Measurements from ENCODE around the gene FGGY. TPM values are rescaled to one million over a fixed set of nuclear protein-coding genes. Genes with fewer than 3 reads are reported as not detected.

FGGY gene
- total RNA-seq, 1 donor from 2014 or later: 72.2 TPM

DNA sequence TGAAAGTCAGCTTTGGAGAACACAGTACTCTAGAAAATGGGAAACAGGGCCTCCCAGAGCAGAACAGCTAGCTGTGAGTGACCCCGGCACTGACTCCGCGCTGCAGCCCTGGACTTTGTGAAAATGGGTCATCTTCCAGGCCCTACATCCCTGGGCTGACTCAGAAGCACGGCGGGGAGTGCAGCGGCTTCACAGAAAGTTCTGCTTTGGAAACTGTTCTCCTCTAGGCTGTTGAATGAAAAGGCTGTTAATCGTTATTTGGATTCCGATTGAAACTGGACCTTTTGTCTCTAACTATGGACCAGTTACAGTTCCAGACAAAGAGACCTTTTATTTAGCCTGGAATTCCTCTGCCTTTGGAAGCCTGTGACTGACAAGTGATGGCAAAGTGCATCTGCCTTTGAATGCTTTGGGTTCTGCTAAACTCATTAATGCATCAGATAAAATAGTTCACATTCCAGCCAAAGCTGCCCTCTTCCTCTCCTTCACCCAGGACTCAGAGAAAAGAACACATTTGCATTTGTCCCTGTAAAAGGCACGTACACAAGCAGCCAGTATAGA, 372.9 kb downstream of the FGGY start:
- no peak for ATAC-seq
- DNase-seq (ENCODE audit: low spot score): no peak

DNA sequence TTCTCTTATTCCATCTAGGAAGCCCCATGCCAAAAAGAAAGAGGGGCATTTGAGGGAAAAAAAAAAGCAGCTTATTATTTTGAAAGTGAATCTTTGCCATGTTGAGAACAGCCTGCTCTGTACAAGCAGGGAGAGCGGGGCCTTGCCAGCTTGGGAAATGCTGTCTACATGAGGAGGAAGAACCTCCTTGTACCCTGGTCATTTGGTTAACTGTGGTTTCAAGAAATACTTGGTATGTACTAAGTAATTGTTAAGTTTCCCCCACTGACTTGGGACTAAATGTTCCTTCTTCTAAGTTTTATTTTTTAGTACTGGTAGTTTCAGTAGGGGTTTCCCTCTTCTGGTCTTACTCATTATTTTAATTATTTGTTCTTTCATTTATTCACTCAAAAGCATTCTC, 373.8 kb downstream of the FGGY start:
- ATAC-seq (no peak), DNase-seq (ENCODE audit: low spot score) (no peak)

GRCh38 chr1:59671066-59671952, 374.4 kb downstream of the FGGY start:
- ATAC-seq (no peak), DNase-seq (ENCODE audit: low spot score) (no peak)

DNA sequence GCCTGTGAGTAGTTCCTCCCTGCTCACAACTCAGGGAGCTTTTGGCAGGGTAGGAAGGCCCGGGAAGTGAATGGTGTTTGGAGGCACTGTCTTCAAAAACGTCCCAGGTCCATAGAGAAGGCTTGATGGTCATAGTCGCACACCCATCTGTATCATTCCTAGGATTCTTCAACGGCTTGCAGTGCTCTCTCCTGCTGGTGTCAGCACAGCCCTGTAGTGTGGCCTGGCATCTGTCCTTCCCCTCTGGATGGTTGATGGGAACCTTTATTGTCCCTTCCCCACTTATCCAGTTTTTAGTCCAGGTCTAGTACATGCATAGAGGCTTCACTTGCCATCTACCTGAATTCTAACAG, 375.0 kb downstream of the FGGY start:
- DNase-seq (ENCODE audit: low spot score): no peak
- ATAC-seq: no peak

DNA sequence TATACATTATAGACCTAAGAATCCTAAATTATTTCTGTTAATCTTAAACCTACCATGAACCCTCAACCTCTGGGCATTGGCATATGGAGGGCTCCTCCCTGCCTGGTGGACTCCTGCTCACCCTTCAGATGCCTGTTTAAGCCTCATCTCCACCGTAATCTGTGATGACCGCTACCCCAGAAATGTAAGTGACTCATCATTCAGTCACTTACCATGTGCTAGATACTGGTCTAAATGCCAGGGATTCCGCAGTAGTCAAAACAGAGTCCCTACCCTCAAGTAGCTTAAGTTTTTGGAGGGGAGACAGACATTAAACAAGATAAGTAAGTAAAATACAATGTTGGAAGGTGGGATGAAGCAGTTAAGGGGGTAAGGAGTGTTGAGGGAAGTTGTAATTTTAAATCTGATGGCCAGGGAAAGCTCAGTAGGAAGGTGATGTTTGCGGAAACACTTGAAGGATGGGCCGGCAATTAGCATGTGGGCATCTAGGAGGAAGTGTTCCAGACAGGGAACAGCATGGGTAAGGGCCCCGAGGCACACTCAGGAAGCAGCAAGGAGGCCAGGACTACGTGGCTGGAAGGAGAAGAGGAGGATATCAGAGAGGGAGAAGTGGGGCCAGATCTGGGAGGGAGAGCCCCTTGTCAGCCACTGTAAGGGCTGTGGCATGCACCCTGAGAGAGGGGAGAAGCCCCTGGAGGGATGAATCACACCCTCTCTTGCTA, 376.1 kb downstream of the FGGY start:
- ATAC-seq (peak; percentile 4), DNase-seq (ENCODE audit: low spot score) (no peak)

- ATAC-seq: peak; percentile 92
Observed at GRCh38 chr1:59673573-59674450, 376.9 kb downstream of the FGGY start.

DNA sequence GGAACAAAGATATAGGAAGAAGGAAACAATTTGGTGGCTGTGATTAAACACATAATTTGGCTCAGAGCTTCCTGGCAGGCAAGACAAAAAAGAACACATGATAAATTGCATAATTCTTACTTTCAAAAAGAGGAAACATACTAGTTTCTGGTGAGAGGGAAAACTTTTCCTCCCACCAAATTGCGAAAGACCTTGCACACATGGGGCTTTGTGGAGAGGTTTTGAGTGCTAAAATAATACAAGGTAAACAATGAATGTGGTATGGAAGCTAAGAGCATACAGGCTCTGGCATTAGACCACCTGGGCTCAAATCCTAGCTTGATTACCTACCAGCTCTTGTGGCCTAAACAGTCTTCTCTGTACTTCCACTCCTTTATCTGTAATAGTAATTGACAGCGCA, 377.7 kb downstream of the FGGY start:
- ATAC-seq: peak; percentile 48
- DNase-seq (ENCODE audit: low spot score): no peak

More at GRCh38 chr1:59673573-59674450, 376.9 kb downstream of the FGGY start:
- DNase-seq (ENCODE audit: low spot score): peak; percentile 89

DNA sequence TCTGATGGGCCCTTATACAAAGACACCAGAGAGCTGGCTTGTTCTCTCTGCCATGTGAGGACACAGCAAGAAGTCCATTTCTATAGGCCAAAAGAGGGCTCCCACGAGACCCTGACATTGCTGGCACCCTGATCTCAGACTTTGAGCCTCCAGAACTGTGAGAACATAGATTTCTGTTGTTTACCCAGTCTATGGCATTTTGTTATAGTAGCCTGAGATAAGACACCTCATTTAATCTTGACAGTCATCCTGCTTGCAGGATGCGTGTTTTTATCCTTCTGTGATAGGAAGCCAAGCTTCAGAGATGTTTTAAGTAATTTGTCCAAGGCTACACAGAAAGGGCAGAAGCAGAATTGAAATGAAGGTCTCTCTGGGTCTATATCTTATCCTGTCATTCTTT, 379.0 kb downstream of the FGGY start:
- no peak for ATAC-seq

GRCh38 chr1:59678040-59678439, 381.1 kb downstream of the FGGY start:
- no peak for DNase-seq (ENCODE audit: low spot score)
- ATAC-seq: no peak

More for the DNA sequence above, 379.0 kb downstream of the FGGY start:
- DNase-seq (ENCODE audit: low spot score): no peak

DNA sequence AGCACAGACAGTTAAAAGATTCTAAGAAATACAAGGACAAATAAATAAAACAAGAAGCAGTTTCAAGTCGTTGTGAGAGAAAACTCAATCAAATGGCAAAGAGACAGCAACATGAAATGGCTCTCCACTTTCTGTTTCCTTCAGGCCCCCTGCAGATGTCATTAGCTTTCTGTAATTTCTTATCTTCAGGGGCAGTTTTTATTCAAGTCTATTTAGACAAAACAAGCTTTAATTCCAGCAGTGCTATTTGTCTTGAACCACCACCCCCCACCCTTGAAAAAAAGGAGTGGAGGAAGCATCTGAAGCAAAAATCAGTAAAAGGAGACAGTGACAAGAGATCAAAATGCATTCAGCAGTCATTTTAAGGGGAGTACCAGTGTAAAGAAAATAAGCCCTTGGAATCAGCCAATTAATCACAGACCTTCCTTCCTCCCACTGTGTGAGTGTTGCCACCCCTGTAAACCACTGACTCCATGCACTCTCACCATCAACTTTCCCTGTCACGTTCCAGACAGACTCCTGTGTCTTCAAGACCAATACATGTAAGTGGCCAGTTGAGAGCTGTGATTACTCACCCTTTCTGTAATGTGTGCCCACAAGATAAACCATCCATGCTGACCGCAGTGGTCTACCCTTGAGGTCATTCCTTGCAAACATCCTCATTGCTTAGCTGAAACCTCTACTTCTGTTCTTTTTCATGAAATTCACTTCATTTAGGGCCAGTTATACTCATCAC, 381.8 kb downstream of the FGGY start:
- DNase-seq (ENCODE audit: low spot score) (no peak), ATAC-seq (no peak)

GRCh38 chr1:59680044-59680443, 383.1 kb downstream of the FGGY start:
- ATAC-seq: no peak
- DNase-seq (ENCODE audit: low spot score): no peak

- no peak for ATAC-seq
- DNase-seq (ENCODE audit: low spot score): no peak
Observed at GRCh38 chr1:59682396-59683080, 385.6 kb downstream of the FGGY start.

GRCh38 chr1:59683197-59683596, 386.3 kb downstream of the FGGY start:
- no peak for DNase-seq (ENCODE audit: low spot score)
- no peak for ATAC-seq

- no peak for ATAC-seq
- no peak for DNase-seq (ENCODE audit: low spot score)
Observed at GRCh38 chr1:59684698-59685097, 387.8 kb downstream of the FGGY start.

DNA sequence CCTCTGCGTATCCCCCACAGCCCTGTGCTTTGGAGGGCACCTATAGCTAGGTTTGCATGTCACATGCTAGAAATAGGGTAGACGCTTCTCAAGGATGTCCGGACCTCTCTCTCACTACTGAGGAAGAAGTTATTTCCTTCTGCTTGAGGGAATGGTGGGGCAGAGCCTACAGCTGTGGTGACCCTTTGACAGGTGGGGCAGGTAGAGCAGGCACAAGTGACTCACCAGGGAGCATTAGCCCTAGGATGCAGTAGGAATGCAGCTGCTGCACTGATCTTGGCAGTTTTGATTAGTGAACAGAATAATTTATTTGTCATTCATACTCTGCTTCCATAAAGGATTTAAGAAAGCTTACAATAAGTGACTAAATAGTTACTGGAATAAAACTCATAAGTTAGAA, 388.2 kb downstream of the FGGY start:
- no peak for ATAC-seq

DNA sequence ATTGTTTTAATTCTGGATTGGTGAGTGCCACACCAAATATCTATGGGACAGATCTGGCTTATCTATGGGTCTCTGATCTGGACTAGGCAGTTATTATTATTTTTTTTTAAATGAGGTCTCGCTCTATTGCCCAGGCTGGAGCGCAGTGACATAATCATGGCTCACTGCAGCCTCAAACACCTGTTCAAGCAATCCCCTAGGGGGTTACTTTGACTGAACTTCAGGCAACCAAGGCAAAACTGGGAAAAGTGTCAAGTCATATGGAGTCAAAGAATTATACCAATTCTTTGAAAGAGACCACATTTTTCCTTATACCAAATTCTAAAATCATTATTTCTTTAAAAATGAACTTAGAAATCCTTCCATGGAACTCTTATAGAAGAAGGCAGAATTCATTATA, 388.8 kb downstream of the FGGY start:
- no peak for DNase-seq (ENCODE audit: low spot score)
- no peak for ATAC-seq

More for the DNA sequence above, 388.2 kb downstream of the FGGY start:
- no peak for DNase-seq (ENCODE audit: low spot score)

GRCh38 chr1:59686170-59686569, 389.3 kb downstream of the FGGY start:
- DNase-seq (ENCODE audit: low spot score) (no peak), ATAC-seq (no peak)

- no peak for ATAC-seq
- DNase-seq (ENCODE audit: low spot score): no peak
Observed at GRCh38 chr1:59686574-59686973, 389.7 kb downstream of the FGGY start.

- DNase-seq (ENCODE audit: low spot score) (no peak), ATAC-seq (no peak)
Observed at GRCh38 chr1:59687081-59687480, 390.2 kb downstream of the FGGY start.

DNA sequence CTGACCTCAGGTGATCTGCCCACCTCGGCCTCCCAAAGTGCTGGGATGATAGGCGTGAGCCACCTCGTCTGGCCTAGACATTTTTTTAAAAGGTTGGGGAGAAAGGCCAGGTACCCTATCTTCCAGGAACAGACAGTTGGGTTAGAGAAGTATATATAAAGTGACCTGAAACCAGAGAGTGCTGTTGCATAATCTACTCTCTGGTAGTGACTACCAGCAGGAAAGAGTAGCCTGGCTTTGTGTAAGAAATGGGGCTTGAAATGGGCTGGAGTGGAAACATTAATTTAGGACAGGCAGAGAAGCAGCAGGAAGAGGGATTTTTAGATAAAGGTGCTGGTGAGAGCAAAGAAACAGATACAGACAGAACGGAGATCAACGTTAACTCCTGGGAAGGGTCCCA, 392.1 kb downstream of the FGGY start:
- ATAC-seq (peak; percentile 49), DNase-seq (ENCODE audit: low spot score) (no peak)
